Gastroesophageal sphincter (tissue), 4 donors: ENCODE measurements around the gene MACF1. TPM values are rescaled to one million over a fixed set of nuclear protein-coding genes. Genes with fewer than 3 reads are reported as not detected.

ENCODE experiments used
- ATAC-seq: fragments of 150-250 bp; one replicate; pipeline ENCODE4 v1.9.1; 2016; ENCODE audit warnings: mild to moderate bottlenecking, moderate library complexity
- H3K27ac ChIP-seq, 4 donors: fragments of 200-600 bp; sonication (generic) in 3 of 4; 1 replicate in 3 of 4; 2 replicates in 1 of 4; pipeline ENCODE4 v1.5.1; 2016 to 2019
- H3K27me3 ChIP-seq: fragments of 200-600 bp; sonication (generic); one replicate; pipeline ENCODE4 v1.5.1; 2019
- H3K36me3 ChIP-seq, 2 donors: fragments of 200-600 bp; sonication (generic); one replicate each; pipeline ENCODE4 v1.5.1; 2019; ENCODE audit warnings: control low read depth in 1 of 2
- H3K4me1 ChIP-seq, 3 donors: fragments of 200-600 bp; sonication (generic); 1 replicate in 2 of 3; 2 replicates in 1 of 3; pipeline ENCODE4 v1.5.1; 2016 to 2019; ENCODE audit warnings: control low read depth in 2 of 3
- H3K4me3 ChIP-seq, 2 donors: fragments of 200-600 bp; sonication (generic); one replicate each; pipeline ENCODE4 v1.5.1; 2019; ENCODE audit warnings: mild to moderate bottlenecking in 1 of 2, moderate library complexity in 1 of 2
- H3K9me3 ChIP-seq, 3 donors: fragments of 200-600 bp; sonication (generic); one replicate each; pipeline ENCODE4 v1.5.1; 2017 to 2019; ENCODE audit warnings: control low read depth in 2 of 3
- CTCF ChIP-seq, 4 experiments: fragments of 200-600 bp in 2 of 4; fragments of 450-650 bp in 2 of 4; sonication (generic) in 1 of 4; IDR thresholded peaks; one replicate each; pipeline ENCODE4 v1.5.1; 2017 to 2019; ENCODE audit warnings: antibody characterized with exemption in 4 of 4, mild to moderate bottlenecking in 2 of 4, moderate library complexity in 2 of 4
- EP300 ChIP-seq: sonication (generic); formaldehyde crosslinking; IDR thresholded peaks from one replicate; pipeline ENCODE4 v1.6.1; 2017; ENCODE audit warnings: antibody characterized with exemption, mild to moderate bottlenecking
- POLR2A ChIP-seq, 2 donors: fragments of 450-650 bp; IDR thresholded peaks; one replicate each; pipeline ENCODE4 v1.6.1; 2017; ENCODE audit warnings: antibody characterized with exemption in 2 of 2, mild to moderate bottlenecking in 2 of 2, moderate library complexity in 1 of 2
- POLR2AphosphoS5 ChIP-seq: sonication (generic); formaldehyde crosslinking; IDR thresholded peaks from one replicate; pipeline ENCODE4 v1.6.1; 2017; ENCODE audit warnings: antibody characterized with exemption
- WGBS, 2 donors: methylation state at CpG; one replicate each; pipeline ENCODE4 v1.1.5; 2018; ENCODE audit warnings: low coverage in 1 of 2; 5-methylcytosine and 5-hydroxymethylcytosine counted together
- total RNA-seq, 4 donors: library from RNA; depleted of rRNA; stranded (reverse); fragments of >200 nt; gene quantifications; one replicate each; pipeline ENCODE4 v1.1.0, GENCODE V29; 2016

Gene MACF1
- total RNA-seq, 4 donors from 2014 or later, result 454 to 752 (median 541) TPM

GRCh38 chr1:39354572-39354971 is 150.1 kb downstream of the MACF1 start:
- no peaks in the 10 kb centered on the region for H3K27me3 ChIP-seq
- 36 to 53% methylated on average over 3 of the region's 3 CpGs for WGBS, 2 donors
- no peak for ATAC-seq
- no peak overlapping the region for H3K4me3 ChIP-seq
- H3K36me3 ChIP-seq, result peaks cover 16 to 100% of the 10 kb centered on the region in 2 donors
- no peaks in the 10 kb centered on the region for H3K9me3 ChIP-seq
- H3K27ac ChIP-seq, result no peak overlapping the region
- peak in 1 of 4 experiments; percentile 13 for TF ChIP-seq CTCF (IDR thresholded peaks at IDR 0.05)
- TF ChIP-seq POLR2AphosphoS5, result no peak
- H3K4me1 ChIP-seq, result peaks cover 7 to 18% (median 9%) of the 10 kb centered on the region in 3 donors

- Histone ChIP-seq H3K27ac (peak overlapping the region; percentile 8 to 65 (median 58)), H3K36me3 (peaks cover 11 to 99% of the 10 kb centered on the region in 2 donors), H3K4me1 (peaks cover 7 to 18% (median 9%) of the 10 kb centered on the region in 3 donors), H3K27me3 (no peaks in the 10 kb centered on the region), H3K4me3 (no peak overlapping the region), H3K9me3 (no peaks in the 10 kb centered on the region)
- WGBS, 2 donors, result 14% methylated on average over 1 of the region's 2 CpGs; no CpG with 5 or more reads in 1 of the 2 donors
- TF ChIP-seq EP300, result no peak
- no peak for TF ChIP-seq POLR2A (IDR thresholded peaks at IDR 0.05)
- no peak for TF ChIP-seq CTCF (IDR thresholded peaks at IDR 0.05)
- TF ChIP-seq POLR2AphosphoS5, result no peak
- ATAC-seq, result no peak
These were observed 154.0 kb downstream of the MACF1 start for GRCh38 chr1:39358491-39358890.

- H3K27ac ChIP-seq, result peak overlapping the region; percentile 37 to 65 (median 58)
- H3K4me1 ChIP-seq, result peaks cover 7 to 18% (median 9%) of the 10 kb centered on the region in 3 donors
- H3K9me3 ChIP-seq, result no peaks in the 10 kb centered on the region
- no peak overlapping the region for H3K4me3 ChIP-seq
- WGBS, 2 donors, result 6 to 46% methylated on average over 2 of the region's 2 CpGs
- H3K36me3 ChIP-seq, result peaks cover 11 to 99% of the 10 kb centered on the region in 2 donors
- ATAC-seq, result peak; percentile 34
- no peak for TF ChIP-seq POLR2AphosphoS5
- no peak for TF ChIP-seq EP300
- TF ChIP-seq CTCF (IDR thresholded peaks at IDR 0.05), result no peak
- TF ChIP-seq POLR2A (IDR thresholded peaks at IDR 0.05), result no peak
- H3K27me3 ChIP-seq, result no peaks in the 10 kb centered on the region
These were observed 154.6 kb downstream of the MACF1 start for GRCh38 chr1:39359028-39359570.

GRCh38 chr1:39360731-39361130 is 156.2 kb downstream of the MACF1 start:
- H3K36me3 ChIP-seq, result peaks cover 8 to 94% of the 10 kb centered on the region in 2 donors
- no peak overlapping the region for H3K4me3 ChIP-seq
- H3K4me1 ChIP-seq, result peaks cover 7 to 18% (median 9%) of the 10 kb centered on the region in 3 donors
- WGBS, 2 donors, result 86% methylated on average over 1 of the region's 1 CpG; no CpG with 5 or more reads in 1 of the 2 donors
- no peaks in the 10 kb centered on the region for H3K9me3 ChIP-seq
- H3K27ac ChIP-seq, result peak overlapping the region in 3 of 4 donors; percentile 20 to 30 (median 21)
- H3K27me3 ChIP-seq, result no peaks in the 10 kb centered on the region
- TF ChIP-seq POLR2A (IDR thresholded peaks at IDR 0.05), result no peak
- no peak for TF ChIP-seq CTCF (IDR thresholded peaks at IDR 0.05)
- no peak for TF ChIP-seq POLR2AphosphoS5
- TF ChIP-seq EP300, result no peak
- ATAC-seq, result no peak

- ATAC-seq, result no peak
- Histone ChIP-seq H3K9me3 (no peaks in the 10 kb centered on the region), H3K27me3 (no peaks in the 10 kb centered on the region), H3K27ac (peak overlapping the region in 2 of 4 donors; percentile 20 to 30), H3K4me1 (peaks cover 7 to 18% (median 9%) of the 10 kb centered on the region in 3 donors), H3K36me3 (peaks cover 8 to 94% of the 10 kb centered on the region in 2 donors), H3K4me3 (no peak overlapping the region)
- WGBS, 2 donors, result 55 to 58% methylated on average over 3 of the region's 5 CpGs
- TF ChIP-seq POLR2AphosphoS5, result no peak
These were observed 157.0 kb downstream of the MACF1 start for GRCh38 chr1:39361446-39361845.
